Suppressor macrophage treated with lipopolysaccharide for 4 hours (primary cell): ENCODE data around the gene PIKFYVE.
"Not testable (repeated sequence)": the region's sequence is repeated elsewhere in the genome, so short reads cannot be mapped to it uniquely, and the experiment has no call there.

Experiments used
- DNase-seq: peaks from one replicate; pipeline ENCODE4 v3.0.0-alpha.2; 2020

PIKFYVE gene, protein sequence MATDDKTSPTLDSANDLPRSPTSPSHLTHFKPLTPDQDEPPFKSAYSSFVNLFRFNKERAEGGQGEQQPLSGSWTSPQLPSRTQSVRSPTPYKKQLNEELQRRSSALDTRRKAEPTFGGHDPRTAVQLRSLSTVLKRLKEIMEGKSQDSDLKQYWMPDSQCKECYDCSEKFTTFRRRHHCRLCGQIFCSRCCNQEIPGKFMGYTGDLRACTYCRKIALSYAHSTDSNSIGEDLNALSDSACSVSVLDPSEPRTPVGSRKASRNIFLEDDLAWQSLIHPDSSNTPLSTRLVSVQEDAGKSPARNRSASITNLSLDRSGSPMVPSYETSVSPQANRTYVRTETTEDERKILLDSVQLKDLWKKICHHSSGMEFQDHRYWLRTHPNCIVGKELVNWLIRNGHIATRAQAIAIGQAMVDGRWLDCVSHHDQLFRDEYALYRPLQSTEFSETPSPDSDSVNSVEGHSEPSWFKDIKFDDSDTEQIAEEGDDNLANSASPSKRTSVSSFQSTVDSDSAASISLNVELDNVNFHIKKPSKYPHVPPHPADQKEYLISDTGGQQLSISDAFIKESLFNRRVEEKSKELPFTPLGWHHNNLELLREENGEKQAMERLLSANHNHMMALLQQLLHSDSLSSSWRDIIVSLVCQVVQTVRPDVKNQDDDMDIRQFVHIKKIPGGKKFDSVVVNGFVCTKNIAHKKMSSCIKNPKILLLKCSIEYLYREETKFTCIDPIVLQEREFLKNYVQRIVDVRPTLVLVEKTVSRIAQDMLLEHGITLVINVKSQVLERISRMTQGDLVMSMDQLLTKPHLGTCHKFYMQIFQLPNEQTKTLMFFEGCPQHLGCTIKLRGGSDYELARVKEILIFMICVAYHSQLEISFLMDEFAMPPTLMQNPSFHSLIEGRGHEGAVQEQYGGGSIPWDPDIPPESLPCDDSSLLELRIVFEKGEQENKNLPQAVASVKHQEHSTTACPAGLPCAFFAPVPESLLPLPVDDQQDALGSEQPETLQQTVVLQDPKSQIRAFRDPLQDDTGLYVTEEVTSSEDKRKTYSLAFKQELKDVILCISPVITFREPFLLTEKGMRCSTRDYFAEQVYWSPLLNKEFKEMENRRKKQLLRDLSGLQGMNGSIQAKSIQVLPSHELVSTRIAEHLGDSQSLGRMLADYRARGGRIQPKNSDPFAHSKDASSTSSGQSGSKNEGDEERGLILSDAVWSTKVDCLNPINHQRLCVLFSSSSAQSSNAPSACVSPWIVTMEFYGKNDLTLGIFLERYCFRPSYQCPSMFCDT (N-terminal part only)

GRCh38 chr2:208265801-208266552 is at the start of gene PIKFYVE:
PIKFYVE (plus strand) TSS chr2:208266255; CDS start chr2:208271520, 5,265 bp downstream.
- peak; percentile 98 for DNase-seq

- not testable (repeated sequence) for DNase-seq
Observed at GRCh38 chr2:208221873-208222272, 44.2 kb upstream of the PIKFYVE start.

DNA sequence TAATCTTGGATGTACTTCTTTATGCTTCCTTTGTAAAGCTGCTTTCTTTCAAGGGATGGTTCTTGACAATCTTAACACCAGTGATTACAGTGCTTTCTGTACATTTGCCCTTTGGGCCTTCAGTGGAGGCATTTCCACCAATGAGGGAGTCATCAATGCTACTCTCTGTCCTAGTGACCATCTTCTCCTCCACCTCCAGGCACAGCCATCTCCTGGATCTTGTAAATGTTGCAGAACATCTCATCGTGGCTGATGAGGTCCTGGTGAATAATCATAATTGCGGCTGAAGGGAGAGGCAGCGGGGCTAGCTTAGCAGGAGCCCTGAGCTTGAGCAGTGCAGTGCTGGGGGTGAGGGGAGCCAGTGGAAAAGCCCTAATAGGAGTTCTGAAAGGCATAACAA is 43.7 kb upstream of the PIKFYVE start:
- peak; percentile 9 for DNase-seq

DNA sequence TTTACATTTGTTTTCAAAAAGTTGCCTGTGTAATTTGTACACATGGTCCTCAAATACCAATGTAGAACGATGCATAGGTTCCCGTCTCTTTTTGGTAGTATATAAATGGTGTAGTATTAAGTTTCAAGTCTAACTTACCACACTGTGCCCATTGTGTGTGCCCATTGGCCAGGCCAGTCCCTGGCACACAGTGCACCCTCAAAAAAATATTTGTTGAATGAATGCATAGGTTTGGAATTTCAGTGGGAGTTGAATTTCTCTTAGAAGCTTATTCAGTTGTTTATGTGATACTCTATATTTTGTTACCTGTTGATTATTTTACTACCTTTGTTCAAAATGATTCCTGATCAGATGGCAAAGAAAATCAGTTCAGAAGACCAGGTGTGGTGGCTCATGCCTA is 41.3 kb upstream of the PIKFYVE start:
- no peak for DNase-seq

DNA sequence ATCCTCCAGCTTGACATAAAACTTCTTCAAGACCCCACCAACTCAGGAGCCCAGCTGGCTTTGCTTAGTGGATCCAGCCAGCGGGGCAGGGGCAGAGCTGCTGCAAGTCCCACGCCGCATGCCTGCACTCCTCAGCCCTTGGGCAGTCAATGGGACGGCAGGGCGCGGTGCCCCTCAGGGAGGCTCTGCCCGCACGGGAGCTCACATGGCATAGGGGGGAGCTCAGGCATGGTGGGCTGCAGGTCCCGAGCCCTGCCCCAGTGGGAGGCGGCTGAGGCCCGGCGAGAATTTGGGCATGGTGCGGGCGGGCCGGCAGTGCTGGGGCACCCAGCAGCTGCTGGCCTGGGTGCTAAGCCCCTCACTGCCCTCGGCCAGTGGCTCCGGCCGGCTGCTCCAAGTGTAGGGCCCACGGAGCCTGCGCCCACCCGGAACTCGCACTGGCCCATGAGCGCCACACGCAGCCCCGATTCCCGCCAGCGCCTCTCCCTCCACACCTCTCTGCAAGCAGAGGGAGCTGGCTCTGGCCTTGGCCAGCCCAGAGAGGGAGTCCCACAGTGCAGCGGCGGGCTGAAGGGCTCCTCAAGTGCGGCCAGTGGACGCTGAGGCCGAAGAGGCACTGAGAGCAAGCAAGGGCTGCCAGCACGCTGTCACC is 38.3 kb upstream of the PIKFYVE start:
- DNase-seq = no peak

DNA sequence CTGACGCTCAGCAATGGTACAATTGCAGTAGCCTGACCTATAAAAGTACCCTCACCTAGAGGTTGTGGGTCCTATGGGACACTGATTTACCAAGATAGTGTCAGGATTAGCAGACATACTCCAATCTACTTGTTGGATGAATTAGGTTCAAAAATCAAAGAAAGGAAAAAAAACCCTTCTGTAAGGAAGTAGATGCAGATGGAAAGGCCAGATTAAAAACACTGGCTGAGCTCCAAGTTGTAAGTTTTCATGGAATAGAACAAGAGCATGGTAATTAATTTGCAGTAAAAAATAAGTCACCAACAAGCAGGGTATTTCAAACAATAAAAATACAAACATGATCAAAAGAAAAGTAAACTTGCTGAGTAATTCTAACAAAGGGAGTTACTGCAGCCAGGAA is 37.6 kb upstream of the PIKFYVE start:
- no peak for DNase-seq

GRCh38 chr2:208234786-208235185 is 31.3 kb upstream of the PIKFYVE start:
- no peak for DNase-seq

- no peak for DNase-seq
Observed at GRCh38 chr2:208235860-208236259, 30.2 kb upstream of the PIKFYVE start.

- DNase-seq = no peak
Observed at GRCh38 chr2:208239770-208240493, 26.1 kb upstream of the PIKFYVE start.

DNA sequence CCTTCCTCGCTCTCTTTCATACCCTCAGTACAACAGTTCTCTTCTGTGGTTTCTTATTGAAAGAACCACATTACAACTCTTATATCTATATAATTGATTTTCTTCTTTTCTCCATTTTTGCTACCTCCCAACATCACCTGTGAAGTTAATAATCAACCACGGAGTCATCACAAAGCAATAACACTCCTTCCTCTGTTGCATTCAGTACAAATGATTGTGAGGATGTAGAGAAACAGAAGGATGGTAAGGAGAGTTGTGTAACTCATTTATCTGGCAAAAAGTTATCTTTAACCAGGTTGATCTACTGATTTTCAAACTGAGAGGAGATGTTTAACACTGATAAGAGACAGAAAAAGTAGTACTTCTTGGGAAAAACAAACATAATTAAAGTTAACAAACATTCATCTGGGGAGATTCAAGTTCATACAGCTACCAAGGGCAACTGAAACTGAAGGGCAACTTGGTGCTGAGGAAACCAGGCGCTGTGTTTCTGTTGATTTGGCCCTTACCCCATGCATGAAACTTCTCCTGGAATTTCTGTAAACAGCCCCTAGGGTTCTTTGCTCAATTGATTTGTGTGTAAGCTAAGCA is 25.3 kb upstream of the PIKFYVE start:
- no peak for DNase-seq

DNA sequence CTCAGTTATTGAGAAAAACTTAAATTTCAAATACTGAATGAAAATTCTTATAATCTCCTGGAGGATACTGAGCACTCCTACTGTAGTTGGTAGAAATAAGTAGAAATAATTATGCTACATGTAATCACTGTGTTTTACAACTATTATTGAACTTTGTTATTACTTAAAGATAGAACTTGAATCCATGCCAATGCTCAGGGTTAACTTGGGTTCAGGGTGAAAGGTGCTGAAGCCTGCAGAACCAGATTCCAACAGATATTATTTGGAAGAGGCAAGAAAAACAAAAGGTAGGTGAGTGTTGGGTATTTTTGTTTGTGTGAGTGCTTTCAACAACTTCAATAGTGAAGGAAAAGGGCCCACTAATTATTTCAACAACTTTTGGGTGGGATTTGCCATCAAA is 21.6 kb upstream of the PIKFYVE start:
- no peak for DNase-seq

DNA sequence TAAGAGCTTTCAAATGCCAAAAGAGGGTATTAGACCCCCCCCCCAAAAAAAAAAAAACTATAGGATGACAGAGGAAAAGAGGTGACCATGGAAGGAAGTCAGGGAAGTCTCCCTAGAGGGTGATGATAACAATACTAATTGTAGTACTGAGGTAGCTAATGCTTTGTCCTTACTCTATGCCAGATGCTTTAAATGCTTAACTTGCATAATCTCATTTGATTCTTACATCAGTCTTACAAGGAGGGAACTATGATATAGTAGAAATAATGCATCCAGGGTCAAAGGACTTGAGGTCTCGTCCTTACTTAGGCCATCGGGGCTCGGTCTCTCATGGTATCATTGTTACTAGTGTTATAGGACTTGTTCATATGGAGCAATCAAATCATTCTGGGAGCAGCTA is 20.3 kb upstream of the PIKFYVE start:
- no peak for DNase-seq

DNA sequence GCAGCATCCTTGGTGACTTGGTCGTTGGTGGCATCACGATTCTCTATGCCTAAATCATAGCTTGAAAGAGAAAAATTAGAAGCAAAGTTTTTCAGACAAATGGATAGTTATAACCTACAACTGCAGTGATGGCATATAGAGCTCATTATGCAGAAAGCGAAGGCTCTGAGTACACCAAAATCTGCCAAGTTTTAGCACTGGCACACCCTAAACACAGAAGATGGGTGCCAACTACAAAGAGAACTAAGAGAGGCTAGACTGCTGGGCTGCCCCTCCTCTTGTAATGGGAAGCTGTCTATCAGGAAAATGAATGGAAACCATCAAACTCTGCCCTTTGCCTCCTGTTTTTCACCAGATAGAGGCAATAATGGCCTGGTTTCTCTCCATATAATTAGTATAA is 17.5 kb upstream of the PIKFYVE start:
- DNase-seq = no peak

GRCh38 chr2:208249296-208249695 is 16.8 kb upstream of the PIKFYVE start:
- DNase-seq = no peak

- peak; percentile 52 for DNase-seq
Observed at GRCh38 chr2:208250388-208250787, 15.7 kb upstream of the PIKFYVE start.

- no peak for DNase-seq
Observed at GRCh38 chr2:208251098-208251497, 15.0 kb upstream of the PIKFYVE start.

GRCh38 chr2:208252716-208253492 is 13.2 kb upstream of the PIKFYVE start:
- DNase-seq = peak; percentile 69

DNA sequence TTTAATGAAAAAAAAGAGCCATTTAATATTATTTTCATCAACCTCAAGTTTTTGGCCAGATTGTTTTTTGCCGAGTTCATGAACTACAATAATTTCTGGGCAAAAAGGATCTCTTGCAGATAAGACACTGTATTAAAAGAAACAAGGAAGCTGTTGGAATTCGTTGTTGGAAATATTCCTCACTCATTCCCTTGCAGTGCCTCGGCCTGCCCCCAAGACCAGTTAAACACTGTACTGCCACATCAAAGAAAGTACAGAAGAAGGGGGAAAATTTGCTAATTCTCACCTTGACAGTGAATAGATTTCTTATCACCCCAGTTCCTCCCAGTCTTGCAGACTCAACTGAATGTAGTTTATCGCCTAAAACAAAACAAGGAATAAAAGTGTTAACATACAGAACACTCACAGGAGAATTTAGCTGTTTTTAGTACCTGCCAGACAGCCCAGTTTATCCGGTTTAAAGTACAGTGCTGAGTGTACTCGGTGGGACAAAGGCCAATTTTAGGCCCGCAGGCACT is 12.4 kb upstream of the PIKFYVE start:
- no peak for DNase-seq

DNA sequence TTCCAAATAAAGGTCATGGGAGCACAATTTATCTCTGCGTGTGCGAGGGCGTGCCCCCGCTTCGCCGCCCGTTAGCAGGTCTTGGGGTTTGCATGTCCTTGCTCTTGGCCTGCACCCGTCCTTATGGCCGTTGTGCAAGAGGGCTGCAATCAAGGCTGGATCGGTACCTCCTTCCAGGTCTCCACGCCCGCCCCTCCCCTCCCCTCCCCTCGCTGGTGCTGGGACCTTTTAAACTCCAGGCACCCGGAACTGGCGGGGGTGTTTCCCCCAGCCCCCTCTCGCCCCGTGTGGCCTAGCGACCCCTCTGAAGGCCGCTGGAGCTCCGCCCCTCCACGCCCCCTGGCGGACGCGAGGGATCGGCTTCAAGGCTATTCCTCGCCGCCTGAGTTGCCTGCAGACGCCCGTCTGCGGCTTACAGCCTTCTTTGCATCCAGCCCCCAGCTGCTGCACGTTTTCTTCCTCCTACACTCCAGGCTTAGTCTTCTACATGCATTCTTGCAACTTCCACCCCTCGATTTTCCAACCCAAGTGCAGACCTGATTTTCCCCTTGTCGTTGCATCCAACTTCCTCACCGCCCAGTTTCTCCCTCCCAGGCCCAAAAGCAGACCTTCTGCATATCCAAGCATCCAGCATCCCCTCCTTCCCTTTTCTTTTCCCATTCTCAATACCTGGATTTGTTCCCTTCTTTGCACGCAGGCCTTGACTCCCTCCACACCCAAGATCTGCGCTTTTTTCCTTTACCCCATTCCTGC is 11.8 kb upstream of the PIKFYVE start:
- DNase-seq = peak; percentile 83
